GM23338 (cell line): Measurements from ENCODE around the gene IL20RB. TPM values are rescaled to one million over a fixed set of nuclear protein-coding genes. Genes with fewer than 3 reads are reported as not detected.

Experiments
- ATAC-seq: fragments of 200-7000 bp; cut with Tn5 transposase; 3 replicates; pipeline ENCODE4 v1.9.1; 2020
- DNase-seq: peaks from one replicate; pipeline ENCODE4 v3.0.0-alpha.2; 2015; ENCODE audit warnings: low spot score
- H2AFZ ChIP-seq: fragments of 200-600 bp; sonication (generic); 2 replicates; pipeline ENCODE4 v1.8.0; 2016; ENCODE audit warnings: antibody characterized with exemption, mild to moderate bottlenecking, moderate library complexity
- H3F3A ChIP-seq: fragments of 200-600 bp; sonication (generic); replicated peaks from 2 replicates; pipeline ENCODE4 v1.8.0; 2017; ENCODE audit warnings: antibody characterized with exemption, mixed run types, low read depth
- H3K27ac ChIP-seq: fragments of 200-600 bp; sonication (generic); 2 replicates; pipeline ENCODE4 v1.6.1; 2016; ENCODE audit warnings: low read depth
- H3K27me3 ChIP-seq: fragments of 200-600 bp; sonication (generic); 2 replicates; pipeline ENCODE4 v1.8.0; 2016; ENCODE audit warnings: mild to moderate bottlenecking, mixed run types, moderate library complexity; ENCODE audit not compliant: insufficient read depth
- H3K36me3 ChIP-seq: fragments of 200-600 bp; sonication (generic); 2 replicates; pipeline ENCODE4 v1.8.0; 2016; ENCODE audit warnings: mild to moderate bottlenecking; ENCODE audit not compliant: insufficient read depth
- H3K4me1 ChIP-seq: fragments of 200-600 bp; sonication (generic); 2 replicates; pipeline ENCODE4 v1.8.0; 2016; ENCODE audit warnings: mild to moderate bottlenecking, moderate library complexity; ENCODE audit not compliant: insufficient read depth
- H3K4me2 ChIP-seq: fragments of 200-600 bp; sonication (generic); 2 replicates; pipeline ENCODE4 v1.7.1; 2017; ENCODE audit warnings: mixed run types
- H3K4me3 ChIP-seq: fragments of 200-600 bp; sonication (generic); 2 replicates; pipeline ENCODE4 v1.6.1; 2016; ENCODE audit warnings: mixed run types
- H3K79me2 ChIP-seq: fragments of 200-600 bp; sonication (generic); replicated peaks from 2 replicates; pipeline ENCODE4 v1.8.0; 2017; ENCODE audit warnings: mild to moderate bottlenecking; ENCODE audit not compliant: insufficient read depth
- H3K9me2 ChIP-seq: fragments of 200-600 bp; sonication (generic); 2 replicates; pipeline ENCODE4 v1.8.0; 2017; ENCODE audit not compliant: insufficient read depth
- H4K20me1 ChIP-seq: fragments of 200-600 bp; sonication (generic); replicated peaks from 2 replicates; pipeline ENCODE4 v1.8.0; 2017; ENCODE audit warnings: mild to moderate bottlenecking; ENCODE audit not compliant: insufficient read depth
- H3K27ac Mint-ChIP-seq: 2 replicates; pipeline ENCODE4 v1.8.0; 2020; ENCODE audit warnings: inconsistent platforms, mild to moderate bottlenecking, moderate library complexity, mixed read lengths
- H3K27me3 Mint-ChIP-seq: 3 replicates; pipeline ENCODE4 v1.8.0; 2022; ENCODE audit warnings: low read depth, mild to moderate bottlenecking, moderate library complexity, mixed read lengths, inconsistent platforms; ENCODE audit not compliant: insufficient read depth, poor library complexity
- H3K36me3 Mint-ChIP-seq: 3 replicates; pipeline ENCODE4 v1.8.0; 2021; ENCODE audit warnings: low read depth, mild to moderate bottlenecking, inconsistent platforms, moderate library complexity, mixed read lengths
- H3K4me1 Mint-ChIP-seq: 3 replicates; pipeline ENCODE4 v1.8.0; 2020; ENCODE audit warnings: mild to moderate bottlenecking, inconsistent platforms, mixed read lengths
- H3K4me3 Mint-ChIP-seq: 3 replicates; pipeline ENCODE4 v1.8.0; 2021; ENCODE audit warnings: moderate library complexity, mild to moderate bottlenecking, inconsistent platforms, mixed read lengths
- H3K9me3 Mint-ChIP-seq: 3 replicates; pipeline ENCODE4 v1.8.0; 2020; ENCODE audit warnings: moderate library complexity, mild to moderate bottlenecking, inconsistent platforms, mixed read lengths
- CREB1 ChIP-seq: fragments of 250-450 bp; sonication (Bioruptor Pico); IDR thresholded peaks from 2 replicates; pipeline ENCODE4 v1.5.0; 2020; ENCODE audit warnings: low read depth, mild to moderate bottlenecking, moderate library complexity
- EZH2 ChIP-seq: fragments of 200-600 bp; sonication (generic); IDR thresholded peaks from one replicate; pipeline ENCODE4 v1.8.0; 2017; ENCODE audit warnings: antibody characterized with exemption, mild to moderate bottlenecking, low read depth; ENCODE audit not compliant: unreplicated experiment
- EZH2phosphoT487 ChIP-seq: fragments of 200-600 bp; sonication (generic); IDR thresholded peaks from one replicate; pipeline ENCODE4 v1.8.1; 2018; ENCODE audit warnings: antibody characterized with exemption; ENCODE audit not compliant: unreplicated experiment
- JUNB ChIP-seq: IDR thresholded peaks from one replicate; pipeline ENCODE4 v1.6.1; 2016; ENCODE audit warnings: antibody characterized with exemption; ENCODE audit not compliant: unreplicated experiment
- NANOG ChIP-seq: IDR thresholded peaks from 2 replicates; pipeline ENCODE4 v1.6.1; 2016; ENCODE audit warnings: antibody characterized with exemption, borderline replicate concordance
- POLR2AphosphoS5 ChIP-seq: IDR thresholded peaks from 2 replicates; pipeline ENCODE4 v1.6.1; 2016; ENCODE audit warnings: antibody characterized with exemption, low read depth
- REST ChIP-seq: IDR thresholded peaks from one replicate; pipeline ENCODE4 v1.6.1; 2018; ENCODE audit warnings: antibody characterized with exemption; ENCODE audit not compliant: unreplicated experiment
- STAT1 ChIP-seq: IDR thresholded peaks from one replicate; pipeline ENCODE4 v1.6.1; 2016; ENCODE audit warnings: antibody characterized with exemption; ENCODE audit not compliant: unreplicated experiment
- ZNF114 ChIP-seq: fragments of 250-450 bp; sonication (Bioruptor Pico); IDR thresholded peaks from 2 replicates; pipeline ENCODE4 v1.5.0; 2020; ENCODE audit warnings: mild to moderate bottlenecking, moderate library complexity
- ZNF331 ChIP-seq: fragments of 250-450 bp; sonication (Bioruptor Pico); IDR thresholded peaks from 2 replicates; pipeline ENCODE4 v1.5.0; 2020; ENCODE audit warnings: low read depth, mild to moderate bottlenecking, moderate library complexity
- polyA plus RNA-seq: library from polyadenylated mRNA; unstranded; fragments of >200 nt; fragmentation: Nextera tagmentation; extraction: Ambion mirVana; gene quantifications from 2 replicates; pipeline ENCODE4 v1.2.1, GENCODE V29; 2016
- total RNA-seq: library from RNA; depleted of rRNA; stranded (reverse); fragments of >200 nt; shearing (Covaris generic); gene quantifications from 2 replicates; pipeline ENCODE4 v1.2.3, GENCODE V29; 2014
- TF ChIP-seq, protein P1 (sequence below): IDR thresholded peaks from 2 replicates; pipeline ENCODE4 v1.6.1; 2016; ENCODE audit warnings: antibody characterized with exemption
- TF ChIP-seq, protein P2 (sequence below), 2 experiments: fragments of 200-600 bp in 1 of 2; sonication (generic) in 1 of 2; conservative IDR thresholded peaks; 2 replicates each; pipeline versions ENCODE4 v1.5.1 to v1.6.1; 2016 to 2017; ENCODE audit warnings: antibody characterized with exemption in 2 of 2, low read depth in 2 of 2, mild to moderate bottlenecking in 2 of 2, moderate library complexity in 1 of 2
- TF ChIP-seq, protein P3 (sequence below): fragments of 250-450 bp; sonication (Bioruptor Pico); IDR thresholded peaks from 2 replicates; pipeline ENCODE4 v1.5.0; 2020; ENCODE audit warnings: mild to moderate bottlenecking, moderate library complexity

The IL20RB gene
- total and polyA plus RNA-seq, 2 experiments from 2014 or later: 1.7 to 4.6 TPM

DNA sequence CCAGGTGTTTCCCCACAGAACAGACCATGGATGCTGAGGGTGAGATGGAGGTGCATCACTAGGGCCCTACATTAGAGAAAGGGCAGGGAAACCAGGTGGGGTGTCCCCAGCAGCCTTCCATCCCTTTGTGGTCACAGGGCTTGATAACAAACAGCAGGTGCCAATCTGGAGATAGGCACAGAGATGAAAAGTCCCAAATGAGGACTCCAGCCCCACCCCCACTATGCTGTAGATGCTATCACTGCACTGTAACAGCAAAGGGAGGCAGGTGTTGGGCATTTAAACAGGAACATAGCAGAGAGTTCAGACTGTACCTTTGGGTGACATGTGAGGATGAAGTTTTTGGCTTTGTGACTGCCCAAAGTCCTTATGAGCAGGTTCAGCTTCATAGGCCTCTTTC is 21.4 kb downstream of the IL20RB start:
- Mint-ChIP-seq H3K4me1 (no peaks in the 10 kb centered on the region), H3K27ac (no peak overlapping the region), H3K27me3 (no peaks in the 10 kb centered on the region), H3K36me3 (no peaks in the 10 kb centered on the region; the same call in 2 of the 3 replicates), H3K9me3 (no peaks in the 10 kb centered on the region), H3K4me3 (no peak overlapping the region)
- no peaks in the 10 kb centered on the region for H4K20me1 ChIP-seq
- H3K36me3 ChIP-seq: no peaks in the 10 kb centered on the region
- DNase-seq (no peak), ATAC-seq (no peak)
- H3K4me3 ChIP-seq: no peak overlapping the region
- H3K79me2 ChIP-seq: no peaks in the 10 kb centered on the region
- H3K27me3 ChIP-seq: no peaks in the 10 kb centered on the region
- no peaks in the 10 kb centered on the region for H3F3A ChIP-seq
- H3K27ac ChIP-seq: no peak overlapping the region
- TF ChIP-seq STAT1: no peak
- no peak for TF ChIP-seq CREB1 (CRISPR knock-in tag)
- TF ChIP-seq, protein P1, sequence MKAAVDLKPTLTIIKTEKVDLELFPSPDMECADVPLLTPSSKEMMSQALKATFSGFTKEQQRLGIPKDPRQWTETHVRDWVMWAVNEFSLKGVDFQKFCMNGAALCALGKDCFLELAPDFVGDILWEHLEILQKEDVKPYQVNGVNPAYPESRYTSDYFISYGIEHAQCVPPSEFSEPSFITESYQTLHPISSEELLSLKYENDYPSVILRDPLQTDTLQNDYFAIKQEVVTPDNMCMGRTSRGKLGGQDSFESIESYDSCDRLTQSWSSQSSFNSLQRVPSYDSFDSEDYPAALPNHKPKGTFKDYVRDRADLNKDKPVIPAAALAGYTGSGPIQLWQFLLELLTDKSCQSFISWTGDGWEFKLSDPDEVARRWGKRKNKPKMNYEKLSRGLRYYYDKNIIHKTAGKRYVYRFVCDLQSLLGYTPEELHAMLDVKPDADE: no peak
- TF ChIP-seq, protein P2, sequence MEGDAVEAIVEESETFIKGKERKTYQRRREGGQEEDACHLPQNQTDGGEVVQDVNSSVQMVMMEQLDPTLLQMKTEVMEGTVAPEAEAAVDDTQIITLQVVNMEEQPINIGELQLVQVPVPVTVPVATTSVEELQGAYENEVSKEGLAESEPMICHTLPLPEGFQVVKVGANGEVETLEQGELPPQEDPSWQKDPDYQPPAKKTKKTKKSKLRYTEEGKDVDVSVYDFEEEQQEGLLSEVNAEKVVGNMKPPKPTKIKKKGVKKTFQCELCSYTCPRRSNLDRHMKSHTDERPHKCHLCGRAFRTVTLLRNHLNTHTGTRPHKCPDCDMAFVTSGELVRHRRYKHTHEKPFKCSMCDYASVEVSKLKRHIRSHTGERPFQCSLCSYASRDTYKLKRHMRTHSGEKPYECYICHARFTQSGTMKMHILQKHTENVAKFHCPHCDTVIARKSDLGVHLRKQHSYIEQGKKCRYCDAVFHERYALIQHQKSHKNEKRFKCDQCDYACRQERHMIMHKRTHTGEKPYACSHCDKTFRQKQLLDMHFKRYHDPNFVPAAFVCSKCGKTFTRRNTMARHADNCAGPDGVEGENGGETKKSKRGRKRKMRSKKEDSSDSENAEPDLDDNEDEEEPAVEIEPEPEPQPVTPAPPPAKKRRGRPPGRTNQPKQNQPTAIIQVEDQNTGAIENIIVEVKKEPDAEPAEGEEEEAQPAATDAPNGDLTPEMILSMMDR (conservative IDR thresholded peaks at IDR 0.05; ENCODE audit: low read depth in 2 of 2): no peak
- TF ChIP-seq NANOG: no peak
- TF ChIP-seq JUNB: no peak
- TF ChIP-seq REST: no peak
- no peak for TF ChIP-seq ZNF114 (CRISPR knock-in tag)
- no peak for TF ChIP-seq ZNF331
- TF ChIP-seq EZH2: no peak
- TF ChIP-seq POLR2AphosphoS5: no peak
- TF ChIP-seq, protein P3, sequence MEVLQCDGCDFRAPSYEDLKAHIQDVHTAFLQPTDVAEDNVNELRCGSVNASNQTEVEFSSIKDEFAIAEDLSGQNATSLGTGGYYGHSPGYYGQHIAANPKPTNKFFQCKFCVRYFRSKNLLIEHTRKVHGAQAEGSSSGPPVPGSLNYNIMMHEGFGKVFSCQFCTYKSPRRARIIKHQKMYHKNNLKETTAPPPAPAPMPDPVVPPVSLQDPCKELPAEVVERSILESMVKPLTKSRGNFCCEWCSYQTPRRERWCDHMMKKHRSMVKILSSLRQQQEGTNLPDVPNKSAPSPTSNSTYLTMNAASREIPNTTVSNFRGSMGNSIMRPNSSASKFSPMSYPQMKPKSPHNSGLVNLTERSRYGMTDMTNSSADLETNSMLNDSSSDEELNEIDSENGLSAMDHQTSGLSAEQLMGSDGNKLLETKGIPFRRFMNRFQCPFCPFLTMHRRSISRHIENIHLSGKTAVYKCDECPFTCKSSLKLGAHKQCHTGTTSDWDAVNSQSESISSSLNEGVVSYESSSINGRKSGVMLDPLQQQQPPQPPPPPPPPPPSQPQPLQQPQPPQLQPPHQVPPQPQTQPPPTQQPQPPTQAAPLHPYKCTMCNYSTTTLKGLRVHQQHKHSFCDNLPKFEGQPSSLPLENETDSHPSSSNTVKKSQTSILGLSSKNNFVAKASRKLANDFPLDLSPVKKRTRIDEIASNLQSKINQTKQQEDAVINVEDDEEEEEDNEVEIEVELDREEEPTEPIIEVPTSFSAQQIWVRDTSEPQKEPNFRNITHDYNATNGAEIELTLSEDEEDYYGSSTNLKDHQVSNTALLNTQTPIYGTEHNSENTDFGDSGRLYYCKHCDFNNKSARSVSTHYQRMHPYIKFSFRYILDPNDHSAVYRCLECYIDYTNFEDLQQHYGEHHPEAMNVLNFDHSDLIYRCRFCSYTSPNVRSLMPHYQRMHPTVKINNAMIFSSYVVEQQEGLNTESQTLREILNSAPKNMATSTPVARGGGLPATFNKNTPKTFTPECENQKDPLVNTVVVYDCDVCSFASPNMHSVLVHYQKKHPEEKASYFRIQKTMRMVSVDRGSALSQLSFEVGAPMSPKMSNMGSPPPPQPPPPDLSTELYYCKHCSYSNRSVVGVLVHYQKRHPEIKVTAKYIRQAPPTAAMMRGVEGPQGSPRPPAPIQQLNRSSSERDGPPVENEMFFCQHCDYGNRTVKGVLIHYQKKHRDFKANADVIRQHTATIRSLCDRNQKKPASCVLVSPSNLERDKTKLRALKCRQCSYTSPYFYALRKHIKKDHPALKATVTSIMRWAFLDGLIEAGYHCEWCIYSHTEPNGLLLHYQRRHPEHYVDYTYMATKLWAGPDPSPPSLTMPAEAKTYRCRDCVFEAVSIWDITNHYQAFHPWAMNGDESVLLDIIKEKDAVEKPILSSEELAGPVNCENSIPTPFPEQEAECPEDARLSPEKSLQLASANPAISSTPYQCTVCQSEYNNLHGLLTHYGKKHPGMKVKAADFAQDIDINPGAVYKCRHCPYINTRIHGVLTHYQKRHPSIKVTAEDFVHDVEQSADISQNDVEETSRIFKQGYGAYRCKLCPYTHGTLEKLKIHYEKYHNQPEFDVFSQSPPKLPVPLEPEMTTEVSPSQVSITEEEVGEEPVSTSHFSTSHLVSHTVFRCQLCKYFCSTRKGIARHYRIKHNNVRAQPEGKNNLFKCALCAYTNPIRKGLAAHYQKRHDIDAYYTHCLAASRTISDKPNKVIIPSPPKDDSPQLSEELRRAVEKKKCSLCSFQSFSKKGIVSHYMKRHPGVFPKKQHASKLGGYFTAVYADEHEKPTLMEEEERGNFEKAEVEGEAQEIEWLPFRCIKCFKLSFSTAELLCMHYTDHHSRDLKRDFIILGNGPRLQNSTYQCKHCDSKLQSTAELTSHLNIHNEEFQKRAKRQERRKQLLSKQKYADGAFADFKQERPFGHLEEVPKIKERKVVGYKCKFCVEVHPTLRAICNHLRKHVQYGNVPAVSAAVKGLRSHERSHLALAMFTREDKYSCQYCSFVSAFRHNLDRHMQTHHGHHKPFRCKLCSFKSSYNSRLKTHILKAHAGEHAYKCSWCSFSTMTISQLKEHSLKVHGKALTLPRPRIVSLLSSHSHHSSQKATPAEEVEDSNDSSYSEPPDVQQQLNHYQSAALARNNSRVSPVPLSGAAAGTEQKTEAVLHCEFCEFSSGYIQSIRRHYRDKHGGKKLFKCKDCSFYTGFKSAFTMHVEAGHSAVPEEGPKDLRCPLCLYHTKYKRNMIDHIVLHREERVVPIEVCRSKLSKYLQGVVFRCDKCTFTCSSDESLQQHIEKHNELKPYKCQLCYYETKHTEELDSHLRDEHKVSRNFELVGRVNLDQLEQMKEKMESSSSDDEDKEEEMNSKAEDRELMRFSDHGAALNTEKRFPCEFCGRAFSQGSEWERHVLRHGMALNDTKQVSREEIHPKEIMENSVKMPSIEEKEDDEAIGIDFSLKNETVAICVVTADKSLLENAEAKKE (CRISPR knock-in tag): no peak
- TF ChIP-seq EZH2phosphoT487: no peak
- H3K9me2 ChIP-seq: no peaks in the 10 kb centered on the region
- no peak overlapping the region for H3K4me2 ChIP-seq
- H3K4me1 ChIP-seq: no peaks in the 10 kb centered on the region
- H2AFZ ChIP-seq: no peak overlapping the region
